ENCODE results near the gene TACC2. TPM values are rescaled to one million over a fixed set of nuclear protein-coding genes. Genes with fewer than 3 reads are reported as not detected.

Gene TACC2, protein sequence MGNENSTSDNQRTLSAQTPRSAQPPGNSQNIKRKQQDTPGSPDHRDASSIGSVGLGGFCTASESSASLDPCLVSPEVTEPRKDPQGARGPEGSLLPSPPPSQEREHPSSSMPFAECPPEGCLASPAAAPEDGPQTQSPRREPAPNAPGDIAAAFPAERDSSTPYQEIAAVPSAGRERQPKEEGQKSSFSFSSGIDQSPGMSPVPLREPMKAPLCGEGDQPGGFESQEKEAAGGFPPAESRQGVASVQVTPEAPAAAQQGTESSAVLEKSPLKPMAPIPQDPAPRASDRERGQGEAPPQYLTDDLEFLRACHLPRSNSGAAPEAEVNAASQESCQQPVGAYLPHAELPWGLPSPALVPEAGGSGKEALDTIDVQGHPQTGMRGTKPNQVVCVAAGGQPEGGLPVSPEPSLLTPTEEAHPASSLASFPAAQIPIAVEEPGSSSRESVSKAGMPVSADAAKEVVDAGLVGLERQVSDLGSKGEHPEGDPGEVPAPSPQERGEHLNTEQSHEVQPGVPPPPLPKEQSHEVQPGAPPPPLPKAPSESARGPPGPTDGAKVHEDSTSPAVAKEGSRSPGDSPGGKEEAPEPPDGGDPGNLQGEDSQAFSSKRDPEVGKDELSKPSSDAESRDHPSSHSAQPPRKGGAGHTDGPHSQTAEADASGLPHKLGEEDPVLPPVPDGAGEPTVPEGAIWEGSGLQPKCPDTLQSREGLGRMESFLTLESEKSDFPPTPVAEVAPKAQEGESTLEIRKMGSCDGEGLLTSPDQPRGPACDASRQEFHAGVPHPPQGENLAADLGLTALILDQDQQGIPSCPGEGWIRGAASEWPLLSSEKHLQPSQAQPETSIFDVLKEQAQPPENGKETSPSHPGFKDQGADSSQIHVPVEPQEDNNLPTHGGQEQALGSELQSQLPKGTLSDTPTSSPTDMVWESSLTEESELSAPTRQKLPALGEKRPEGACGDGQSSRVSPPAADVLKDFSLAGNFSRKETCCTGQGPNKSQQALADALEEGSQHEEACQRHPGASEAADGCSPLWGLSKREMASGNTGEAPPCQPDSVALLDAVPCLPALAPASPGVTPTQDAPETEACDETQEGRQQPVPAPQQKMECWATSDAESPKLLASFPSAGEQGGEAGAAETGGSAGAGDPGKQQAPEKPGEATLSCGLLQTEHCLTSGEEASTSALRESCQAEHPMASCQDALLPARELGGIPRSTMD (N-terminal part only)
- total RNA-seq = 100 to 1,000 TPM in 1 of 4 donors, 10 to 100 TPM in 3; 63.1 to 102 (median 74.9) TPM

GRCh38 chr10:121988361-121989324 lies at the start of gene TACC2:
Gene TACC2, plus strand, starts transcription at chr10:121989163. Its CDS starts 32,819 bp downstream, at chr10:122021982.
- no peak for ATAC-seq
- Histone ChIP-seq H3K27ac (peak within 1 kb of the TSS in 3 of 4 donors; percentile 39 to 58 (median 43)), H3K27me3 (no peaks in the 10 kb centered on the region), H3K4me3 (no peak within 1 kb of the TSS), H3K9me3 (peaks cover 0 to 10% (median 0%) of the 10 kb centered on the region in 3 donors), H3K4me1 (peaks cover 2 to 17% (median 3%) of the 10 kb centered on the region in 3 donors), H3K36me3 (no peaks in the 10 kb centered on the region)
- TF ChIP-seq EP300 (IDR thresholded peaks at IDR 0.05) (no peak), POLR2A (IDR thresholded peaks at IDR 0.05) (no peak), POLR2AphosphoS5 (IDR thresholded peaks at IDR 0.05) (no peak)
- TF ChIP-seq, protein P1, sequence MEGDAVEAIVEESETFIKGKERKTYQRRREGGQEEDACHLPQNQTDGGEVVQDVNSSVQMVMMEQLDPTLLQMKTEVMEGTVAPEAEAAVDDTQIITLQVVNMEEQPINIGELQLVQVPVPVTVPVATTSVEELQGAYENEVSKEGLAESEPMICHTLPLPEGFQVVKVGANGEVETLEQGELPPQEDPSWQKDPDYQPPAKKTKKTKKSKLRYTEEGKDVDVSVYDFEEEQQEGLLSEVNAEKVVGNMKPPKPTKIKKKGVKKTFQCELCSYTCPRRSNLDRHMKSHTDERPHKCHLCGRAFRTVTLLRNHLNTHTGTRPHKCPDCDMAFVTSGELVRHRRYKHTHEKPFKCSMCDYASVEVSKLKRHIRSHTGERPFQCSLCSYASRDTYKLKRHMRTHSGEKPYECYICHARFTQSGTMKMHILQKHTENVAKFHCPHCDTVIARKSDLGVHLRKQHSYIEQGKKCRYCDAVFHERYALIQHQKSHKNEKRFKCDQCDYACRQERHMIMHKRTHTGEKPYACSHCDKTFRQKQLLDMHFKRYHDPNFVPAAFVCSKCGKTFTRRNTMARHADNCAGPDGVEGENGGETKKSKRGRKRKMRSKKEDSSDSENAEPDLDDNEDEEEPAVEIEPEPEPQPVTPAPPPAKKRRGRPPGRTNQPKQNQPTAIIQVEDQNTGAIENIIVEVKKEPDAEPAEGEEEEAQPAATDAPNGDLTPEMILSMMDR (IDR thresholded peaks at IDR 0.05) = no peak
- WGBS, 2 donors (ENCODE audit: low coverage in 1 of 2) = 71 to 73% methylated on average over 8 to 12 of the region's 15 CpGs

DNA sequence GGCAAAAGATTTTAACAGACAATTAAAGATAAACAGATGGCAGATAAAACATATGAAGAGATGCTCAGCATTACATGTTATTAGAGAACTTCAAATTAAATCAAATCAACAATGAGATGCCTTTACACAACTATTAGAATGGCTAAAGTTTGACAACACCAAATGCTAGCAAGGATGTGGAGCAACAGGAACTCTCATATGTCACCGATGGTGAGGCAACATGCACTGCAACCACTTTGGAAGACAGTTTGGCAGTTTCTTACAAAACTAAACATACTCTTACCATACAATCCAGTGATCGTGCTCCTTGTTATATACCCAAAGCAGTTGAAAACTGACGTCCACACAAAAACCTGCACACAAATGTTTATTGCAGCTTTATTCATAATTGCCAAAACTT lies 47.4 kb upstream of the TACC2 start:
- no peaks in the 10 kb centered on the region for H3K9me3 ChIP-seq
- H3K27me3 ChIP-seq = no peaks in the 10 kb centered on the region
- H3K36me3 ChIP-seq = no peaks in the 10 kb centered on the region
- H3K4me3 ChIP-seq = no peak overlapping the region
- H3K27ac ChIP-seq = no peak overlapping the region
- no peak for TF ChIP-seq POLR2AphosphoS5 (IDR thresholded peaks at IDR 0.05)
- TF ChIP-seq, protein P1 (IDR thresholded peaks at IDR 0.05) = no peak
- no peak for TF ChIP-seq EP300 (IDR thresholded peaks at IDR 0.05)
- TF ChIP-seq POLR2A (IDR thresholded peaks at IDR 0.05) = no peak
- no peak for ATAC-seq
- 83 to 84% methylated on average over 3 of the region's 3 CpGs for WGBS, 2 donors (ENCODE audit: low coverage in 1 of 2)
- H3K4me1 ChIP-seq = peaks cover 0 to 13% (median 0%) of the 10 kb centered on the region in 3 donors

DNA sequence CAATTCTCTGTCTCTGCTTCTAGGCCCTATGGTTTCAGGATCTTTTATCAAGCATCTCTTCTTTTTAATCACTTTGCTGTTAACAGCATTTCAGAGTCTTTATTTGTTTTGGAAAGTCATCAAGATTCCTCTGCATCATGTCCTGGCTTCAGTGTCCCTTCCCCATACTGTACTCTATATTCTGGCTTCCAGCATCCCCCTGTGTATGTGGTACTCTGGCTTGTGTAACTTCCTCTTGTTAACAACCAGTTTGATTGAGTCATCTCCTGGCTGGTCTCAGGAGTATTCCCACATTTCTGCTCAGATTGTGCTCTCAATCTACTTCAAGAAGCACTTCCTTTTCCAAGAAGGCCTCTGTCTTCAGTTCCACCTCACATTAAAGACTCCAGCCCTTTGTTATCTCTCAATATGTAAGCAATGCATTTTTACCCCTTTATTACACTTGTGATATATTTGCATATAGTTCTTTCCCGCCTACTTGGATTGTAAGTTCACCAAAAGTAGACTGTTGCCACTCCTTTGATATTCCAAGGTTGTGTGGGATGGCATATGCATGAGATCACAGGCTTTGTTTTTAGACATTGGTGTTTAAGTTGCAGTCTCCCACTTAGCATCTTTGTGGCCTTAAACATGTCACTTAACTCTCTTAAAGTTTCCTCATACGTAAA lies 46.1 kb upstream of the TACC2 start:
- no peaks in the 10 kb centered on the region for H3K36me3 ChIP-seq

More for the DNA sequence above, 46.1 kb upstream of the TACC2 start:
- WGBS, 2 donors (ENCODE audit: low coverage in 1 of 2) = 40 to 92% methylated on average over 2 of the region's 2 CpGs
- no peak overlapping the region for H3K4me3 ChIP-seq
- TF ChIP-seq, protein P1 (IDR thresholded peaks at IDR 0.05) = no peak
- H3K27me3 ChIP-seq = no peaks in the 10 kb centered on the region
- H3K4me1 ChIP-seq = peaks cover 0 to 13% (median 0%) of the 10 kb centered on the region in 3 donors
- H3K27ac ChIP-seq = peak overlapping the region in 2 of 4 donors; percentile 3 to 54
- no peaks in the 10 kb centered on the region for H3K9me3 ChIP-seq
- ATAC-seq = peak; percentile 76

Data from gastroesophageal sphincter (tissue), 4 donors.